ENCODE results near the gene PLCB4. TPM values are rescaled to one million over a fixed set of nuclear protein-coding genes. Genes with fewer than 3 reads are reported as not detected.

PLCB4 gene
- total RNA-seq, 2 experiments from 2014 or later, result not detected

GRCh38 chr20:9485614-9486340 lies 416.9 kb downstream of the PLCB4 start:
- H3K4me3 Mint-ChIP-seq, result no peak overlapping the region
- no peaks in the 10 kb centered on the region for H3K27me3 Mint-ChIP-seq (ENCODE audit: low read depth)
- no peaks in the 10 kb centered on the region for H3K36me3 Mint-ChIP-seq (ENCODE audit: low read depth)
- no peaks in the 10 kb centered on the region for H3K4me1 Mint-ChIP-seq (ENCODE audit: low read depth)
- POLR2A ChIA-PET, result no interaction called here
- CTCF ChIA-PET, result no interaction called here
- H3K27ac Mint-ChIP-seq, result no peak overlapping the region
- no peak for DNase-seq
- no peaks in the 10 kb centered on the region for H3K9me3 Mint-ChIP-seq (ENCODE audit: insufficient read depth)
- ATAC-seq, result no peak

- Mint-ChIP-seq H3K36me3 (ENCODE audit: low read depth) (no peaks in the 10 kb centered on the region), H3K27ac (no peak overlapping the region), H3K4me1 (ENCODE audit: low read depth) (no peaks in the 10 kb centered on the region), H3K4me3 (no peak overlapping the region), H3K27me3 (ENCODE audit: low read depth) (no peaks in the 10 kb centered on the region), H3K9me3 (ENCODE audit: insufficient read depth) (no peaks in the 10 kb centered on the region)
- CTCF ChIA-PET, result no interaction called here
- DNase-seq (no peak), ATAC-seq (no peak)
- POLR2A ChIA-PET, result no interaction called here
These were observed 418.3 kb downstream of the PLCB4 start for GRCh38 chr20:9487231-9487630.

GRCh38 chr20:9488063-9488462 lies 419.2 kb downstream of the PLCB4 start:
- Mint-ChIP-seq H3K27ac (no peak overlapping the region), H3K4me1 (ENCODE audit: low read depth) (no peaks in the 10 kb centered on the region), H3K9me3 (ENCODE audit: insufficient read depth) (no peaks in the 10 kb centered on the region), H3K4me3 (no peak overlapping the region), H3K27me3 (ENCODE audit: low read depth) (no peaks in the 10 kb centered on the region), H3K36me3 (ENCODE audit: low read depth) (no peaks in the 10 kb centered on the region)
- ATAC-seq (no peak), DNase-seq (no peak)
- CTCF ChIA-PET, result no interaction called here
- POLR2A ChIA-PET, result no interaction called here

GRCh38 chr20:9490161-9490560 lies 421.3 kb downstream of the PLCB4 start:
- Mint-ChIP-seq H3K27me3 (ENCODE audit: low read depth) (no peaks in the 10 kb centered on the region), H3K4me3 (no peak overlapping the region), H3K4me1 (ENCODE audit: low read depth) (no peaks in the 10 kb centered on the region), H3K9me3 (ENCODE audit: insufficient read depth) (peaks cover 5% of the 10 kb centered on the region), H3K27ac (no peak overlapping the region), H3K36me3 (ENCODE audit: low read depth) (no peaks in the 10 kb centered on the region)
- no peak for ATAC-seq
- POLR2A ChIA-PET, result no interaction called here
- DNase-seq, result no peak
- CTCF ChIA-PET, result no interaction called here

GRCh38 chr20:9490631-9491030 lies 421.7 kb downstream of the PLCB4 start:
- no peaks in the 10 kb centered on the region for H3K27me3 Mint-ChIP-seq (ENCODE audit: low read depth)
- H3K36me3 Mint-ChIP-seq (ENCODE audit: low read depth), result no peaks in the 10 kb centered on the region
- ATAC-seq (no peak), DNase-seq (no peak)
- H3K4me3 Mint-ChIP-seq, result no peak overlapping the region
- ChIA-PET CTCF (no interaction called here), POLR2A (no interaction called here)
- peaks cover 5% of the 10 kb centered on the region for H3K9me3 Mint-ChIP-seq (ENCODE audit: insufficient read depth)
- no peaks in the 10 kb centered on the region for H3K4me1 Mint-ChIP-seq (ENCODE audit: low read depth)
- no peak overlapping the region for H3K27ac Mint-ChIP-seq

- no peak for ATAC-seq
- POLR2A ChIA-PET, result no interaction called here
- peaks cover 5% of the 10 kb centered on the region for H3K9me3 Mint-ChIP-seq (ENCODE audit: insufficient read depth)
These were observed 422.4 kb downstream of the PLCB4 start for GRCh38 chr20:9491324-9491723.

GRCh38 chr20:9492067-9492466 lies 423.2 kb downstream of the PLCB4 start:
- no peak for ATAC-seq
- H3K27ac Mint-ChIP-seq, result no peak overlapping the region
- H3K4me1 Mint-ChIP-seq (ENCODE audit: low read depth), result no peaks in the 10 kb centered on the region
- H3K9me3 Mint-ChIP-seq (ENCODE audit: insufficient read depth), result peaks cover 5% of the 10 kb centered on the region
- H3K36me3 Mint-ChIP-seq (ENCODE audit: low read depth), result no peaks in the 10 kb centered on the region
- ChIA-PET CTCF (no interaction called here), POLR2A (no interaction called here)
- no peak for DNase-seq
- no peak overlapping the region for H3K4me3 Mint-ChIP-seq
- H3K27me3 Mint-ChIP-seq (ENCODE audit: low read depth), result no peaks in the 10 kb centered on the region

More at GRCh38 chr20:9491324-9491723, 422.4 kb downstream of the PLCB4 start:
- CTCF ChIA-PET, result no interaction called here
- Mint-ChIP-seq H3K27me3 (ENCODE audit: low read depth) (no peaks in the 10 kb centered on the region), H3K27ac (no peak overlapping the region), H3K4me3 (no peak overlapping the region), H3K4me1 (ENCODE audit: low read depth) (no peaks in the 10 kb centered on the region), H3K36me3 (ENCODE audit: low read depth) (no peaks in the 10 kb centered on the region)
- DNase-seq, result no peak

GRCh38 chr20:9493803-9494202 lies 424.9 kb downstream of the PLCB4 start:
- H3K27me3 Mint-ChIP-seq (ENCODE audit: low read depth), result no peaks in the 10 kb centered on the region
- ATAC-seq (no peak), DNase-seq (no peak)
- no peak overlapping the region for H3K27ac Mint-ChIP-seq
- ChIA-PET CTCF (no interaction called here), POLR2A (no interaction called here)
- no peaks in the 10 kb centered on the region for H3K4me1 Mint-ChIP-seq (ENCODE audit: low read depth)
- no peak overlapping the region for H3K4me3 Mint-ChIP-seq
- H3K36me3 Mint-ChIP-seq (ENCODE audit: low read depth), result no peaks in the 10 kb centered on the region
- H3K9me3 Mint-ChIP-seq (ENCODE audit: insufficient read depth), result peaks cover 5% of the 10 kb centered on the region

- Mint-ChIP-seq H3K4me3 (no peak overlapping the region), H3K27ac (no peak overlapping the region), H3K27me3 (ENCODE audit: low read depth) (no peaks in the 10 kb centered on the region), H3K4me1 (ENCODE audit: low read depth) (no peaks in the 10 kb centered on the region), H3K36me3 (ENCODE audit: low read depth) (no peaks in the 10 kb centered on the region), H3K9me3 (ENCODE audit: insufficient read depth) (peaks cover 5% of the 10 kb centered on the region)
- ChIA-PET POLR2A (no interaction called here), CTCF (no interaction called here)
- DNase-seq (no peak), ATAC-seq (no peak)
These were observed 426.8 kb downstream of the PLCB4 start for GRCh38 chr20:9495701-9496100.

- POLR2A ChIA-PET, result no interaction called here
- Mint-ChIP-seq H3K9me3 (ENCODE audit: insufficient read depth) (peaks cover 5% of the 10 kb centered on the region), H3K27ac (no peak overlapping the region), H3K27me3 (ENCODE audit: low read depth) (no peaks in the 10 kb centered on the region), H3K36me3 (ENCODE audit: low read depth) (no peaks in the 10 kb centered on the region), H3K4me3 (no peak overlapping the region), H3K4me1 (ENCODE audit: low read depth) (no peaks in the 10 kb centered on the region)
- no peak for DNase-seq
- CTCF ChIA-PET, result no interaction called here
- no peak for ATAC-seq
These were observed 427.3 kb downstream of the PLCB4 start for GRCh38 chr20:9496155-9496554.

- POLR2A ChIA-PET, result no interaction called here
- CTCF ChIA-PET, result no interaction called here
These were observed 429.4 kb downstream of the PLCB4 start for GRCh38 chr20:9498322-9498721.

GRCh38 chr20:9499126-9499899 lies 430.4 kb downstream of the PLCB4 start:
- no peak overlapping the region for H3K27ac Mint-ChIP-seq
- CTCF ChIA-PET, result no interaction called here
- H3K27me3 Mint-ChIP-seq (ENCODE audit: low read depth), result no peaks in the 10 kb centered on the region
- H3K36me3 Mint-ChIP-seq (ENCODE audit: low read depth), result no peaks in the 10 kb centered on the region
- POLR2A ChIA-PET, result no interaction called here
- no peak overlapping the region for H3K4me3 Mint-ChIP-seq
- H3K9me3 Mint-ChIP-seq (ENCODE audit: insufficient read depth), result peaks cover 5% of the 10 kb centered on the region
- no peak for ATAC-seq
- no peak for DNase-seq
- no peaks in the 10 kb centered on the region for H3K4me1 Mint-ChIP-seq (ENCODE audit: low read depth)

More at GRCh38 chr20:9498322-9498721, 429.4 kb downstream of the PLCB4 start:
- Mint-ChIP-seq H3K27ac (no peak overlapping the region), H3K36me3 (ENCODE audit: low read depth) (no peaks in the 10 kb centered on the region), H3K27me3 (ENCODE audit: low read depth) (no peaks in the 10 kb centered on the region), H3K9me3 (ENCODE audit: insufficient read depth) (peaks cover 5% of the 10 kb centered on the region), H3K4me3 (no peak overlapping the region), H3K4me1 (ENCODE audit: low read depth) (no peaks in the 10 kb centered on the region)
- ATAC-seq (no peak), DNase-seq (no peak)

GRCh38 chr20:9500121-9500520 lies 431.2 kb downstream of the PLCB4 start:
- H3K27me3 Mint-ChIP-seq (ENCODE audit: low read depth), result no peaks in the 10 kb centered on the region
- no peak overlapping the region for H3K27ac Mint-ChIP-seq
- no peaks in the 10 kb centered on the region for H3K9me3 Mint-ChIP-seq (ENCODE audit: insufficient read depth)
- ChIA-PET POLR2A (no interaction called here), CTCF (no interaction called here)
- H3K36me3 Mint-ChIP-seq (ENCODE audit: low read depth), result no peaks in the 10 kb centered on the region
- H3K4me3 Mint-ChIP-seq, result no peak overlapping the region
- H3K4me1 Mint-ChIP-seq (ENCODE audit: low read depth), result no peaks in the 10 kb centered on the region
- no peak for DNase-seq
- ATAC-seq, result no peak

Measured in activated CD8-positive, alpha-beta T cell treated with anti-CD3 and anti-CD28 coated beads, Interleukin-2, amount 10 ng/mL, durations not matched to agents 7 days and 5 days (primary cell).